H1 (cell line): ENCODE measurements around the gene TFDP1. TPM values are rescaled to one million over a fixed set of nuclear protein-coding genes. Genes with fewer than 3 reads are reported as not detected.

Experiments
- CTCF ChIA-PET: fragments of 300-600 bp; sonication (Branson Sonifier 250); formaldehyde crosslinking; loops from one replicate; lab custom pipeline; 2021; ENCODE audit not compliant: partially characterized antibody; lab: Charles Lee
- POLR2A ChIA-PET: fragments of 300-600 bp; sonication (Branson Sonifier 250); formaldehyde crosslinking; loops from one replicate; lab custom pipeline; 2021; ENCODE audit warnings: inconsistent platforms; ENCODE audit not compliant: partially characterized antibody; lab: Charles Lee
- DNase-seq, 2 experiments: peaks; one replicate each; pipeline versions ENCODE4 v3.0.0 to v3.0.0-alpha.2; 2010 to 2022; ENCODE audit warnings: low spot score in 2 of 2, low read depth in 1 of 2, mixed read lengths in 1 of 2
- FAIRE-seq: peaks from 2 replicates; lab custom pipeline; 2011; peaks lifted over from hg19 to GRCh38; lab: Jason Lieb, UNC
- H2AFZ ChIP-seq: 2 replicates; pipeline ENCODE4 v1.8.1; 2012; ENCODE audit warnings: low read length, inconsistent platforms
- H2AK5ac ChIP-seq: 2 replicates; pipeline ENCODE4 v1.6.1; 2013; ENCODE audit warnings: low read depth, low read length
- H2BK120ac ChIP-seq: replicated peaks from 2 replicates; pipeline ENCODE3; 2013; ENCODE audit warnings: low read depth, low read length, inconsistent platforms
- H2BK12ac ChIP-seq: 2 replicates; pipeline ENCODE4 v1.6.1; 2013; ENCODE audit warnings: low read depth, low read length
- H2BK15ac ChIP-seq: 2 replicates; pipeline ENCODE4 v1.6.1; 2013; ENCODE audit warnings: low read length
- H2BK20ac ChIP-seq: 2 replicates; pipeline ENCODE4 v1.6.1; 2013; ENCODE audit warnings: low read length
- H2BK5ac ChIP-seq: 2 replicates; pipeline ENCODE4 v1.6.1; 2013; ENCODE audit warnings: low read depth, low read length
- H3K14ac ChIP-seq: 2 replicates; pipeline ENCODE4 v1.6.1; 2013; ENCODE audit warnings: inconsistent platforms; ENCODE audit not compliant: insufficient read length
- H3K18ac ChIP-seq: 2 replicates; pipeline ENCODE4 v1.6.1; 2013; ENCODE audit warnings: low read length; ENCODE audit errors: extremely low read depth
- H3K23ac ChIP-seq: 2 replicates; pipeline ENCODE4 v1.6.1; 2013; ENCODE audit warnings: inconsistent platforms; ENCODE audit not compliant: insufficient read length
- H3K23me2 ChIP-seq: 2 replicates; pipeline ENCODE4 v1.6.1; 2013; ENCODE audit warnings: low read depth, low read length
- H3K27ac ChIP-seq: 2 replicates; pipeline ENCODE4 v1.6.1; 2011; ENCODE audit warnings: low read depth, low read length, inconsistent platforms
- H3K27me3 ChIP-seq, 4 experiments: replicated peaks in 1 of 4; 1 replicate in 1 of 4; 2 replicates in 3 of 4; pipeline versions ENCODE4 v1.6.1 to v1.8.1; 2011 to 2013; ENCODE audit warnings: low read length in 3 of 4, mild to moderate bottlenecking in 3 of 4, inconsistent platforms in 2 of 4, mixed read lengths in 2 of 4, moderate library complexity in 1 of 4; ENCODE audit not compliant: control insufficient read depth in 3 of 4, insufficient read depth in 3 of 4; ENCODE audit errors: extremely low read depth in 1 of 4
- H3K36me3 ChIP-seq, 4 experiments: 2 replicates each; pipeline versions ENCODE4 v1.6.1 to v1.8.1; 2011 to 2013; ENCODE audit warnings: mild to moderate bottlenecking in 4 of 4, low read length in 3 of 4, moderate library complexity in 2 of 4, control low read depth in 1 of 4, inconsistent platforms in 1 of 4; ENCODE audit not compliant: insufficient read depth in 4 of 4, control insufficient read depth in 2 of 4
- H3K4ac ChIP-seq: replicated peaks from 2 replicates; pipeline ENCODE3; 2013; ENCODE audit warnings: low read length, low read depth, mixed read lengths, inconsistent platforms; ENCODE audit not compliant: insufficient read length
- H3K4me1 ChIP-seq, 4 experiments: replicated peaks in 1 of 4; 1 replicate in 1 of 4; 2 replicates in 3 of 4; pipeline versions ENCODE4 v1.6.1 to v1.8.1; 2011 to 2013; ENCODE audit warnings: low read length in 3 of 4, inconsistent platforms in 2 of 4, mixed read lengths in 1 of 4; ENCODE audit not compliant: insufficient read depth in 4 of 4, control insufficient read depth in 3 of 4
- H3K4me2 ChIP-seq, 2 experiments: 2 replicates each; pipeline versions ENCODE4 v1.6.1 to v1.8.1; 2011 to 2013; ENCODE audit warnings: low read depth in 2 of 2, low read length in 2 of 2, control low read depth in 1 of 2, inconsistent platforms in 1 of 2, mild to moderate bottlenecking in 1 of 2; ENCODE audit not compliant: insufficient read depth in 1 of 2
- H3K4me3 ChIP-seq, 4 experiments: fragments of 200-600, 300-600 bp in 1 of 4; sonication (generic), shearing (Covaris generic), sonication (Bioruptor Twin) in 1 of 4; 2 replicates each; pipeline versions ENCODE4 v1.5.1 to v1.8.1; 2011 to 2016; ENCODE audit warnings: low read length in 4 of 4, low read depth in 3 of 4, control low read depth in 2 of 4, inconsistent platforms in 2 of 4, mild to moderate bottlenecking in 2 of 4, mixed read lengths in 1 of 4, moderate library complexity in 1 of 4; ENCODE audit not compliant: insufficient read depth in 2 of 4; ENCODE audit errors: extremely low read depth in 1 of 4
- H3K56ac ChIP-seq: replicated peaks from 2 replicates; pipeline ENCODE3; 2013; ENCODE audit warnings: low read depth, mild to moderate bottlenecking, mixed read lengths, low read length, inconsistent platforms; ENCODE audit not compliant: insufficient read length
- H3K79me1 ChIP-seq: 2 replicates; pipeline ENCODE4 v1.6.1; 2013; ENCODE audit warnings: low read depth, low read length, control low read depth
- H3K79me2 ChIP-seq, 2 experiments: 2 replicates each; pipeline versions ENCODE4 v1.6.1 to v1.8.1; 2012 to 2013; ENCODE audit warnings: low read length in 2 of 2, mild to moderate bottlenecking in 2 of 2, inconsistent platforms in 1 of 2; ENCODE audit not compliant: insufficient read depth in 2 of 2, control insufficient read depth in 1 of 2
- H3K9ac ChIP-seq, 4 experiments: replicated peaks in 1 of 4; 1 replicate in 1 of 4; 2 replicates in 3 of 4; pipeline versions ENCODE4 v1.6.1 to v1.8.1; 2011 to 2013; ENCODE audit warnings: low read depth in 3 of 4, low read length in 3 of 4, control low read depth in 2 of 4, mild to moderate bottlenecking in 2 of 4, moderate library complexity in 2 of 4, inconsistent platforms in 1 of 4; ENCODE audit errors: extremely low read depth in 1 of 4
- H3K9me3 ChIP-seq, 2 experiments: 2 replicates each; pipeline versions ENCODE4 v1.6.1 to v1.8.1; 2012 to 2013; ENCODE audit warnings: mild to moderate bottlenecking in 2 of 2, moderate library complexity in 2 of 2, control low read depth in 1 of 2, inconsistent platforms in 1 of 2, low read depth in 1 of 2, low read length in 1 of 2, mixed read lengths in 1 of 2; ENCODE audit not compliant: insufficient read depth in 2 of 2
- H4K20me1 ChIP-seq, 2 experiments: replicated peaks in 1 of 2; 2 replicates each; pipeline versions ENCODE3 to v1.8.1; 2011 to 2013; ENCODE audit warnings: inconsistent platforms in 2 of 2, low read length in 2 of 2, mild to moderate bottlenecking in 1 of 2; ENCODE audit not compliant: insufficient read depth in 2 of 2, control insufficient read depth in 1 of 2
- H4K5ac ChIP-seq: 2 replicates; pipeline ENCODE4 v1.6.1; 2013; ENCODE audit warnings: low read length, low read depth, mixed read lengths, inconsistent platforms; ENCODE audit not compliant: insufficient read length
- H4K8ac ChIP-seq: 2 replicates; pipeline ENCODE4 v1.8.0; 2013; ENCODE audit warnings: mild to moderate bottlenecking, moderate library complexity, low read length, inconsistent platforms; ENCODE audit not compliant: insufficient read depth; ENCODE audit errors: extremely low read depth
- H4K91ac ChIP-seq: replicated peaks from 2 replicates; pipeline ENCODE3; 2013; ENCODE audit warnings: low read length, mixed read lengths, inconsistent platforms; ENCODE audit not compliant: insufficient read length
- CBX5 ChIP-seq: fragments of 300-800, 300-1000 bp; sonication (generic); IDR thresholded peaks from 2 replicates; pipeline ENCODE4 v1.7.1; 2016; ENCODE audit warnings: antibody characterized with exemption, low read length, low read depth
- CEBPB ChIP-seq: IDR thresholded peaks from 2 replicates; pipeline ENCODE4 v1.6.1; 2012; ENCODE audit warnings: low read depth, low read length
- CHD2 ChIP-seq: IDR thresholded peaks from 2 replicates; pipeline ENCODE4 v1.6.1; 2012; ENCODE audit warnings: low read length, improper control_type of control experiment
- HDAC2 ChIP-seq, 2 experiments: fragments of 300-600 bp in 1 of 2; sonication (generic) in 1 of 2; IDR thresholded peaks; 2 replicates each; pipeline ENCODE4 v1.6.1; 2011 to 2012; ENCODE audit warnings: low read depth in 2 of 2, low read length in 2 of 2, mild to moderate bottlenecking in 2 of 2, moderate library complexity in 2 of 2, borderline replicate concordance in 1 of 2, inconsistent platforms in 1 of 2
- KDM4A ChIP-seq: IDR thresholded peaks from one replicate; pipeline ENCODE4 v1.7.1; 2012; ENCODE audit warnings: low read depth, mild to moderate bottlenecking, moderate library complexity, low read length, inconsistent platforms; ENCODE audit not compliant: severe bottlenecking
- PHF8 ChIP-seq: fragments of 200-600 bp; sonication (generic); conservative IDR thresholded peaks from 2 replicates; pipeline ENCODE4 v1.7.1; 2012; ENCODE audit warnings: low read depth, mild to moderate bottlenecking, inconsistent platforms, low read length, moderate library complexity
- RAD21 ChIP-seq, 2 experiments: IDR thresholded peaks in 1 of 2; conservative IDR thresholded peaks in 1 of 2; 2 replicates each; pipeline ENCODE4 v1.6.1; 2011; ENCODE audit warnings: low read depth in 2 of 2, low read length in 2 of 2, improper control_type of control experiment in 1 of 2, inconsistent platforms in 1 of 2, mild to moderate bottlenecking in 1 of 2, moderate library complexity in 1 of 2
- YY1 ChIP-seq: IDR thresholded peaks from 2 replicates; pipeline ENCODE4 v1.6.1; 2011; ENCODE audit warnings: low read depth, mild to moderate bottlenecking, low read length
- WGBS, 2 experiments: shearing (Covaris generic) in 1 of 2; methylation state at CpG; one replicate each; pipeline versions ENCODE4 v1.1.6 to v1.1.7; 2013 to 2015; ENCODE audit warnings: low lambda C conversion rate in 2 of 2, mixed read lengths in 2 of 2, inconsistent platforms in 1 of 2, low coverage in 1 of 2, missing lambda C conversion rate in 1 of 2; ENCODE audit not compliant: insufficient replicate concordance in 2 of 2, insufficient coverage in 1 of 2, insufficient read length in 1 of 2; ENCODE audit errors: extremely low coverage in 1 of 2, missing lambda C conversion rate in 1 of 2; 5-methylcytosine and 5-hydroxymethylcytosine counted together
- polyA plus RNA-seq, 7 experiments: library from polyadenylated mRNA; depleted of rRNA in 3 of 7; stranded (reverse) in 5 of 7; unstranded in 2 of 7; fragments of >200 nt in 5 of 7; fragments of 200-250 nt in 2 of 7; gene quantifications; 1 replicate in 5 of 7; 2 replicates in 1 of 7; 4 replicates in 1 of 7; pipeline versions ENCODE4 v1.2.1 to v1.2.3, GENCODE V29; 2011 to 2013; ENCODE audit warnings: missing spikeins in 2 of 7, mixed read lengths in 2 of 7
- total RNA-seq: library from RNA; stranded (reverse); fragmentation: NEBNext Ultra II Directional; extraction: Animal tissue kit (Norgen Biotek cat#: 25700); gene quantifications from 2 replicates; pipeline ENCODE4 v1.2.1, GENCODE V29; 2021

Gene TFDP1
- total and polyA plus RNA-seq, 2 of the 8 experiments (the other 6 are each of a cell fraction or from before 2014, with no cell fraction given): 43.6 to 81.9 TPM

DNA sequence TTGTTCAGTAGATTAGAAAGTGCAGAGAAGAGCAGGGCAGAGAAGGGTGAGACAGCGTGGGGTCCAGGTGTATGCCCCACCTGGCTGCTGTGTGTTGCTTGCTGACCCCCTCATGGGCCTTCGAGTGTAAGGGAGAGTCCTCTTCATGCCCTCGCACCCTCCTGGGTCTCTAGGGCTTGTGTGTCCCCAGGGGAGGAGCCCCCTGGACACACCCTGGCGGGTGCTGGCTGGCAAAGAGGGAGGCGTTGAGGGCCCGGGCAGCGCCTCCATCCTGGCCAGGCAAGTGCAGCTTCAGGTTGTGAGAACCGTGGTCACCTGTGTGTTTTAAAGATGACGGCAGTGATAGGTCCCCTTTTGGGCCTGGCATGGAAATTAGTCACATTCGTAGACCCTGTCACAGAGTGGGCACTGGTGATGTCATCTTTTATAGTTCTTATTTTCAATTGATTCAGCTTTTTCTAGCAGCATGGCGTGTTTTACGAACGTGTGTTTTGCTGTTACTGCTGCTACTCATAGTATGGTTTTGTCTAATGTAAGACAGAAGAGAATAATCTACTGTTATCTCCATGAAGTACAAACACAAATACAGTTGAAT, 18.7 kb downstream of the TFDP1 start:
- no peak overlapping the region for H2BK15ac ChIP-seq
- H2AFZ ChIP-seq: no peak overlapping the region
- peaks cover 6 to 93% of the 10 kb centered on the region in 2 experiments; a peak in 3 of 4 replicates for H3K79me2 ChIP-seq
- CTCF ChIA-PET: interaction anchor here (0.7 to 1.4 kb wide), 2 partner anchors 8 to 166 kb away, joined by 4 read pairs; no protein-coding TSS in a partner anchor
- 85% methylated on average over 13 of the region's 13 CpGs; no CpG with 5 or more reads in 1 of the 2 experiments for WGBS, 2 experiments
- H3K4me2 ChIP-seq: no peak overlapping the region
- no peak overlapping the region for H4K91ac ChIP-seq
- H3K9ac ChIP-seq: no peak overlapping the region; a peak in 1 of 7 replicates
- no peak for TF ChIP-seq YY1
- TF ChIP-seq PHF8: no peak
- TF ChIP-seq CBX5: no peak
- no peak for TF ChIP-seq HDAC2 (IDR thresholded peaks at IDR 0.05; ENCODE audit: borderline replicate concordance in 1 of 2, low read depth in 2 of 2, low read length in 2 of 2)
- TF ChIP-seq KDM4A: no peak
- no peak for TF ChIP-seq CEBPB
- TF ChIP-seq RAD21 (IDR thresholded peaks at IDR 0.05 in 1 of 2, conservative IDR thresholded peaks at IDR 0.05 in 1 of 2; ENCODE audit: low read depth in 2 of 2, low read length in 2 of 2): no peak
- TF ChIP-seq CHD2: no peak
- peaks cover 21% of the 10 kb centered on the region for H3K79me1 ChIP-seq
- no peak overlapping the region for H3K4me3 ChIP-seq
- H3K14ac ChIP-seq: no peak overlapping the region
- no peak overlapping the region for H3K56ac ChIP-seq
- peaks cover 0 to 12% (median 2%) of the 10 kb centered on the region in 4 experiments; a peak in 5 of 8 replicates for H3K36me3 ChIP-seq
- no peak overlapping the region; the same call in 1 of the 2 replicates for H3K27ac ChIP-seq
- no peak overlapping the region for H2BK120ac ChIP-seq
- no peak overlapping the region for H2BK5ac ChIP-seq
- H2BK12ac ChIP-seq: no peak overlapping the region
- POLR2A ChIA-PET: interaction anchor here (1.2 to 1.7 kb wide), 3 partner anchors 9 to 13 kb away, joined by 3 to 6 read pairs (median 6); no protein-coding TSS in a partner anchor
- H2BK20ac ChIP-seq: no peak overlapping the region
- no peak overlapping the region for H4K5ac ChIP-seq
- no peak overlapping the region for H4K8ac ChIP-seq
- H3K9me3 ChIP-seq: 0 out of 4 replicates have a peak, but pooled peaks cover 0 to 3% of the 10 kb centered on the region in 2 experiments
- peaks cover 6 to 11% of the 10 kb centered on the region in 2 experiments for H4K20me1 ChIP-seq
- no peaks in the 10 kb centered on the region for H3K23me2 ChIP-seq
- no peak overlapping the region for H2AK5ac ChIP-seq
- no peak overlapping the region for H3K4ac ChIP-seq
- H3K23ac ChIP-seq: no peak overlapping the region
- H3K18ac ChIP-seq: no peak overlapping the region
- FAIRE-seq: no peak
- H3K27me3 ChIP-seq: no peaks in the 10 kb centered on the region
- peaks cover 0 to 6% (median 2%) of the 10 kb centered on the region in 4 experiments; a peak in 4 of 7 replicates for H3K4me1 ChIP-seq
- no peak for DNase-seq
